ENCODE data around the gene LYAR.
"Not testable (repeated sequence)": the region's sequence is repeated elsewhere in the genome, so short reads cannot be mapped to it uniquely, and the experiment has no call there.

The LYAR gene

DNA sequence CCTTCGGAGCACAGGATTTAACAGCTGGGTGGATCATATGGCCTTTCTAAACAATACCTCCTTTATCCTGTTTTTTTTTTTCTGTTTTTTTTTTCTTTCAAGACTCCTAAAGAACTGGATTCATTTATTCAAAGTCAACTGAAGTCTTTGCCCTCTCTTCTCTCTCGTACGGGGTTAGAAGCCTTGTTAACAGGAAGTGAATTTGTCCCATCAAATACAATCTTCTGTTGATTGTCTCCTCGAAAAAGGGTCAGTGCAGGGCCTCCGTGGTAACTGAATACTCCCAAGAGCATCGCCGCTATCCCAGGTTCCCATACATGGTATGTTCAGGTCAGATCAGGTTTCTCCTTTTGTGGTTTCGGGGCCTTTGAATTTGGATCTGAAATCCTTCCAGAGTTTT is 40.1 kb downstream of the LYAR start:
- no peak for ATAC-seq
- no peak for TF ChIP-seq TOX (CRISPR knock-in tag; IDR thresholded peaks at IDR 0.05; ENCODE audit: borderline replicate concordance)
- TF ChIP-seq ZFP30 (CRISPR knock-in tag; IDR thresholded peaks at IDR 0.05) = no peak
- no peak for TF ChIP-seq OSR1 (CRISPR knock-in tag; IDR thresholded peaks at IDR 0.05)
- TF ChIP-seq, protein P1, sequence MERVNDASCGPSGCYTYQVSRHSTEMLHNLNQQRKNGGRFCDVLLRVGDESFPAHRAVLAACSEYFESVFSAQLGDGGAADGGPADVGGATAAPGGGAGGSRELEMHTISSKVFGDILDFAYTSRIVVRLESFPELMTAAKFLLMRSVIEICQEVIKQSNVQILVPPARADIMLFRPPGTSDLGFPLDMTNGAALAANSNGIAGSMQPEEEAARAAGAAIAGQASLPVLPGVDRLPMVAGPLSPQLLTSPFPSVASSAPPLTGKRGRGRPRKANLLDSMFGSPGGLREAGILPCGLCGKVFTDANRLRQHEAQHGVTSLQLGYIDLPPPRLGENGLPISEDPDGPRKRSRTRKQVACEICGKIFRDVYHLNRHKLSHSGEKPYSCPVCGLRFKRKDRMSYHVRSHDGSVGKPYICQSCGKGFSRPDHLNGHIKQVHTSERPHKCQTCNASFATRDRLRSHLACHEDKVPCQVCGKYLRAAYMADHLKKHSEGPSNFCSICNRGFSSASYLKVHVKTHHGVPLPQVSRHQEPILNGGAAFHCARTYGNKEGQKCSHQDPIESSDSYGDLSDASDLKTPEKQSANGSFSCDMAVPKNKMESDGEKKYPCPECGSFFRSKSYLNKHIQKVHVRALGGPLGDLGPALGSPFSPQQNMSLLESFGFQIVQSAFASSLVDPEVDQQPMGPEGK (CRISPR knock-in tag; IDR thresholded peaks at IDR 0.05; ENCODE audit: borderline replicate concordance) = no peak
- no peak for TF ChIP-seq SNAI2 (CRISPR knock-in tag; IDR thresholded peaks at IDR 0.05)
- TF ChIP-seq, protein P2, sequence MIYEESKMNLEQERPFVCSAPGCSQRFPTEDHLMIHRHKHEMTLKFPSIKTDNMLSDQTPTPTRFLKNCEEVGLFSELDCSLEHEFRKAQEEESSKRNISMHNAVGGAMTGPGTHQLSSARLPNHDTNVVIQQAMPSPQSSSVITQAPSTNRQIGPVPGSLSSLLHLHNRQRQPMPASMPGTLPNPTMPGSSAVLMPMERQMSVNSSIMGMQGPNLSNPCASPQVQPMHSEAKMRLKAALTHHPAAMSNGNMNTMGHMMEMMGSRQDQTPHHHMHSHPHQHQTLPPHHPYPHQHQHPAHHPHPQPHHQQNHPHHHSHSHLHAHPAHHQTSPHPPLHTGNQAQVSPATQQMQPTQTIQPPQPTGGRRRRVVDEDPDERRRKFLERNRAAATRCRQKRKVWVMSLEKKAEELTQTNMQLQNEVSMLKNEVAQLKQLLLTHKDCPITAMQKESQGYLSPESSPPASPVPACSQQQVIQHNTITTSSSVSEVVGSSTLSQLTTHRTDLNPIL (CRISPR knock-in tag; IDR thresholded peaks at IDR 0.05; ENCODE audit: low read depth) = no peak
- no peak for TF ChIP-seq ESRRG (CRISPR knock-in tag; IDR thresholded peaks at IDR 0.05)
- TF ChIP-seq CSDC2 (CRISPR knock-in tag; IDR thresholded peaks at IDR 0.05) = no peak
- TF ChIP-seq, protein P3, sequence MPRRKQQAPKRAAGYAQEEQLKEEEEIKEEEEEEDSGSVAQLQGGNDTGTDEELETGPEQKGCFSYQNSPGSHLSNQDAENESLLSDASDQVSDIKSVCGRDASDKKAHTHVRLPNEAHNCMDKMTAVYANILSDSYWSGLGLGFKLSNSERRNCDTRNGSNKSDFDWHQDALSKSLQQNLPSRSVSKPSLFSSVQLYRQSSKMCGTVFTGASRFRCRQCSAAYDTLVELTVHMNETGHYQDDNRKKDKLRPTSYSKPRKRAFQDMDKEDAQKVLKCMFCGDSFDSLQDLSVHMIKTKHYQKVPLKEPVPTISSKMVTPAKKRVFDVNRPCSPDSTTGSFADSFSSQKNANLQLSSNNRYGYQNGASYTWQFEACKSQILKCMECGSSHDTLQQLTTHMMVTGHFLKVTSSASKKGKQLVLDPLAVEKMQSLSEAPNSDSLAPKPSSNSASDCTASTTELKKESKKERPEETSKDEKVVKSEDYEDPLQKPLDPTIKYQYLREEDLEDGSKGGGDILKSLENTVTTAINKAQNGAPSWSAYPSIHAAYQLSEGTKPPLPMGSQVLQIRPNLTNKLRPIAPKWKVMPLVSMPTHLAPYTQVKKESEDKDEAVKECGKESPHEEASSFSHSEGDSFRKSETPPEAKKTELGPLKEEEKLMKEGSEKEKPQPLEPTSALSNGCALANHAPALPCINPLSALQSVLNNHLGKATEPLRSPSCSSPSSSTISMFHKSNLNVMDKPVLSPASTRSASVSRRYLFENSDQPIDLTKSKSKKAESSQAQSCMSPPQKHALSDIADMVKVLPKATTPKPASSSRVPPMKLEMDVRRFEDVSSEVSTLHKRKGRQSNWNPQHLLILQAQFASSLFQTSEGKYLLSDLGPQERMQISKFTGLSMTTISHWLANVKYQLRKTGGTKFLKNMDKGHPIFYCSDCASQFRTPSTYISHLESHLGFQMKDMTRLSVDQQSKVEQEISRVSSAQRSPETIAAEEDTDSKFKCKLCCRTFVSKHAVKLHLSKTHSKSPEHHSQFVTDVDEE (CRISPR knock-in tag; IDR thresholded peaks at IDR 0.05) = no peak
- TF ChIP-seq, protein P4, sequence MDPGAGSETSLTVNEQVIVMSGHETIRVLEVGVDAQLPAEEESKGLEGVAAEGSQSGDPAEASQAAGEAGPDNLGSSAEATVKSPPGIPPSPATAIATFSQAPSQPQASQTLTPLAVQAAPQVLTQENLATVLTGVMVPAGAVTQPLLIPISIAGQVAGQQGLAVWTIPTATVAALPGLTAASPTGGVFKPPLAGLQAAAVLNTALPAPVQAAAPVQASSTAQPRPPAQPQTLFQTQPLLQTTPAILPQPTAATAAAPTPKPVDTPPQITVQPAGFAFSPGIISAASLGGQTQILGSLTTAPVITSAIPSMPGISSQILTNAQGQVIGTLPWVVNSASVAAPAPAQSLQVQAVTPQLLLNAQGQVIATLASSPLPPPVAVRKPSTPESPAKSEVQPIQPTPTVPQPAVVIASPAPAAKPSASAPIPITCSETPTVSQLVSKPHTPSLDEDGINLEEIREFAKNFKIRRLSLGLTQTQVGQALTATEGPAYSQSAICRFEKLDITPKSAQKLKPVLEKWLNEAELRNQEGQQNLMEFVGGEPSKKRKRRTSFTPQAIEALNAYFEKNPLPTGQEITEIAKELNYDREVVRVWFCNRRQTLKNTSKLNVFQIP (CRISPR knock-in tag; IDR thresholded peaks at IDR 0.05; ENCODE audit: borderline replicate concordance, low read depth) = no peak
- no peak for TF ChIP-seq ZC3H10 (CRISPR knock-in tag; IDR thresholded peaks at IDR 0.05)
- no peak for TF ChIP-seq ZFP3 (CRISPR knock-in tag; IDR thresholded peaks at IDR 0.05)

DNA sequence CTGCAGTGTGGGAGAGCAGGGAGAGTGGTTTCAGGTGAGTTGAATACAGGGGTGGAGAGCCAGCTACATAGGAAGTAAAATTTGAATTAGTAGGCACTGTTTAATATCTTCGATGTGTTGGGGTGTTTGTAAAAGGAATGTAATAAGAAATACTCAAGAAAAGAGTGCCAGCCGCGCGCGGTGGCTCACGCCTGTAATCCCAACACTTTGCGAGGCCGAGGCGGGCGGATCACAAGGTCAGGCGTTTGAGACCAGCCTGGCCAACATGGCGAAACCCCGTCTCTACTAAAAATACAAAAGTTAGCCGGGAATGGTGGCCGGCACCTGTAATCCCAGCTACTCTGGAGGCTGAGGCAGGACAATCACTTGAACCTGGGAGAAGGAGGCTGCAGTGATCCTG is 40.6 kb downstream of the LYAR start:
- not testable (repeated sequence) for ATAC-seq

DNA sequence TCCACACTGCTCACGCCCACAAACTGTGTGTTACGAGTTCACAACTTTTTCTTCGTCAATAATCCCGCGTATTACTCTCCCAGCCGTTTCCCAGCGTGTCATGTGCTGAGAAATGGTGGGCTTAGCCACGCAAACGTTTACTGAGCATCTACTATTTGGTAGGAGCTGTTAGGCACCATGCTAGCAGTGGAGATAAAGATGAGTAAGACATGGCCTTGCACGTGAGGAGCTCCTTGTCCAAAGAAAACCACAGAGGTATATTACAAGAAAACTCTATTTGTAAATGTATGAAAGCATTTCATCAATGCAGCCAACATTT is 41.1 kb downstream of the LYAR start:
- ATAC-seq = no peak
- no peak for TF ChIP-seq PPARA (CRISPR knock-in tag; IDR thresholded peaks at IDR 0.05; ENCODE audit: borderline replicate concordance)
- TF ChIP-seq ZFP30 (CRISPR knock-in tag; IDR thresholded peaks at IDR 0.05) = no peak
- TF ChIP-seq ARNTL (CRISPR knock-in tag; IDR thresholded peaks at IDR 0.05; ENCODE audit: borderline replicate concordance, low read depth) = no peak
- TF ChIP-seq, protein P3 (CRISPR knock-in tag; IDR thresholded peaks at IDR 0.05) = no peak
- no peak for TF ChIP-seq RARB (CRISPR knock-in tag; IDR thresholded peaks at IDR 0.05)
- no peak for TF ChIP-seq SNAI2 (CRISPR knock-in tag; IDR thresholded peaks at IDR 0.05)
- TF ChIP-seq, protein P5, sequence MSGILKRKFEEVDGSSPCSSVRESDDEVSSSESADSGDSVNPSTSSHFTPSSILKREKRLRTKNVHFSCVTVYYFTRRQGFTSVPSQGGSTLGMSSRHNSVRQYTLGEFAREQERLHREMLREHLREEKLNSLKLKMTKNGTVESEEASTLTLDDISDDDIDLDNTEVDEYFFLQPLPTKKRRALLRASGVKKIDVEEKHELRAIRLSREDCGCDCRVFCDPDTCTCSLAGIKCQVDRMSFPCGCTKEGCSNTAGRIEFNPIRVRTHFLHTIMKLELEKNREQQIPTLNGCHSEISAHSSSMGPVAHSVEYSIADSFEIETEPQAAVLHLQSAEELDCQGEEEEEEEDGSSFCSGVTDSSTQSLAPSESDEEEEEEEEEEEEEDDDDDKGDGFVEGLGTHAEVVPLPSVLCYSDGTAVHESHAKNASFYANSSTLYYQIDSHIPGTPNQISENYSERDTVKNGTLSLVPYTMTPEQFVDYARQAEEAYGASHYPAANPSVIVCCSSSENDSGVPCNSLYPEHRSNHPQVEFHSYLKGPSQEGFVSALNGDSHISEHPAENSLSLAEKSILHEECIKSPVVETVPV (CRISPR knock-in tag; IDR thresholded peaks at IDR 0.05) = no peak
- TF ChIP-seq ZNF8 (CRISPR knock-in tag; IDR thresholded peaks at IDR 0.05) = no peak
- TF ChIP-seq, protein P2 (CRISPR knock-in tag; IDR thresholded peaks at IDR 0.05; ENCODE audit: low read depth) = no peak
- no peak for TF ChIP-seq BACH2 (CRISPR knock-in tag; IDR thresholded peaks at IDR 0.05; ENCODE audit: borderline replicate concordance)
- TF ChIP-seq ZFP3 (CRISPR knock-in tag; IDR thresholded peaks at IDR 0.05) = no peak
- no peak for TF ChIP-seq TOX (CRISPR knock-in tag; IDR thresholded peaks at IDR 0.05; ENCODE audit: borderline replicate concordance)
